HEK293 (cell line): Measurements from ENCODE around the gene PTGES.

ENCODE experiments used
- CTCF ChIA-PET: fragments of 350-600 bp; formaldehyde crosslinking; extraction: SDS; loops from one replicate; lab custom pipeline; 2021; ENCODE audit warnings: antibody characterized with exemption; lab: Yijun Ruan, JAX
- POLR2A ChIA-PET: fragments of 300-600 bp; formaldehyde crosslinking; extraction: SDS; loops from one replicate; lab custom pipeline; 2020; ENCODE audit warnings: antibody characterized with exemption, inconsistent platforms; lab: Yijun Ruan, JAX
- H3K27ac ChIP-seq: fragments of 200-500 bp; sonication (Bioruptor generic); 2 replicates; pipeline ENCODE4 v1.5.1; 2014; ENCODE audit warnings: low read depth, low read length, control low read depth, inconsistent platforms; ENCODE audit errors: extremely low read depth
- H3K36me3 ChIP-seq, 2 experiments: fragments of 200-500 bp in 1 of 2; sonication (Bioruptor generic) in 1 of 2; 1 replicate in 1 of 2; 2 replicates in 1 of 2; pipeline ENCODE4 v1.5.1; 2014 to 2017; ENCODE audit warnings: inconsistent platforms in 2 of 2, low read length in 2 of 2; ENCODE audit not compliant: control insufficient read depth in 2 of 2, insufficient read depth in 1 of 2
- H3K4me1 ChIP-seq: fragments of 200-500 bp; sonication (Bioruptor generic); 2 replicates; pipeline ENCODE4 v1.5.1; 2014; ENCODE audit warnings: mild to moderate bottlenecking, low read length, inconsistent platforms; ENCODE audit not compliant: control insufficient read depth, insufficient read depth
- H3K4me3 ChIP-seq: 2 replicates; pipeline ENCODE4 v1.5.1; 2011; ENCODE audit warnings: low read depth, mild to moderate bottlenecking, control low read depth, low read length, moderate library complexity
- H3K9me3 ChIP-seq: fragments of 200-500 bp; sonication (Bioruptor generic); 2 replicates; pipeline ENCODE4 v1.5.1; 2014; ENCODE audit warnings: low read depth, low read length, inconsistent platforms; ENCODE audit not compliant: control insufficient read depth, insufficient read depth
- BCL11B ChIP-seq: fragments of 450-650 bp; formaldehyde crosslinking; IDR thresholded peaks from 2 replicates; pipeline ENCODE4 v1.5.1; 2016; ENCODE audit warnings: low read depth, missing biosample characterization, missing genetic modification characterization
- PBX3 ChIP-seq: sonication (generic); formaldehyde crosslinking; IDR thresholded peaks from 2 replicates; pipeline ENCODE4 v1.8.1; 2022; ENCODE audit warnings: mild to moderate bottlenecking, moderate library complexity, missing genetic modification reagents
- SCRT1 ChIP-seq: fragments of 450-650 bp; formaldehyde crosslinking; IDR thresholded peaks from 2 replicates; pipeline ENCODE4 v1.5.1; 2016; ENCODE audit warnings: missing biosample characterization, missing genetic modification characterization, borderline replicate concordance
- SP2 ChIP-seq: fragments of 450-650 bp; formaldehyde crosslinking; IDR thresholded peaks from 2 replicates; pipeline ENCODE4 v1.5.1; 2016; ENCODE audit warnings: missing biosample characterization, missing genetic modification characterization
- WT1 ChIP-seq: fragments of 450-650 bp; formaldehyde crosslinking; IDR thresholded peaks from 2 replicates; pipeline ENCODE4 v1.5.1; 2016; ENCODE audit warnings: missing biosample characterization, missing genetic modification characterization
- YY1 ChIP-seq: fragments of 450-650 bp; formaldehyde crosslinking; IDR thresholded peaks from 2 replicates; pipeline ENCODE4 v1.5.1; 2018; ENCODE audit warnings: missing biosample characterization, missing genetic modification characterization
- YY2 ChIP-seq: fragments of 450-650 bp; formaldehyde crosslinking; IDR thresholded peaks from 2 replicates; pipeline ENCODE4 v1.5.1; 2016; ENCODE audit warnings: missing biosample characterization, missing genetic modification characterization
- ZNF202 ChIP-seq: fragments of 450-650 bp; formaldehyde crosslinking; IDR thresholded peaks from 2 replicates; pipeline ENCODE4 v1.5.1; 2016; ENCODE audit warnings: missing biosample characterization, missing genetic modification characterization, borderline replicate concordance
- ZNF239 ChIP-seq: fragments of 450-650 bp; formaldehyde crosslinking; IDR thresholded peaks from 2 replicates; pipeline ENCODE4 v1.5.1; 2016; ENCODE audit warnings: missing biosample characterization, missing genetic modification characterization
- ZNF26 ChIP-seq: fragments of 450-650 bp; formaldehyde crosslinking; IDR thresholded peaks from 2 replicates; pipeline ENCODE4 v1.5.1; 2016; ENCODE audit warnings: missing biosample characterization, missing genetic modification characterization
- ZNF335 ChIP-seq: fragments of 450-650 bp; formaldehyde crosslinking; conservative IDR thresholded peaks from 2 replicates; pipeline ENCODE4 v1.5.1; 2016; ENCODE audit warnings: missing biosample characterization, missing genetic modification characterization
- ZNF341 ChIP-seq: fragments of 450-650 bp; formaldehyde crosslinking; IDR thresholded peaks from 2 replicates; pipeline ENCODE4; 2016; ENCODE audit warnings: low read depth, missing biosample characterization, missing genetic modification characterization
- ZNF354C ChIP-seq: fragments of 450-650 bp; formaldehyde crosslinking; IDR thresholded peaks from 2 replicates; pipeline ENCODE4 v1.5.1; 2016; ENCODE audit warnings: missing biosample characterization, missing genetic modification characterization, low read depth, borderline replicate concordance
- ZNF398 ChIP-seq: fragments of 450-650 bp; formaldehyde crosslinking; IDR thresholded peaks from 2 replicates; pipeline ENCODE4 v1.5.1; 2017; ENCODE audit warnings: missing biosample characterization, missing genetic modification characterization
- ZNF423 ChIP-seq: fragments of 450-650 bp; formaldehyde crosslinking; IDR thresholded peaks from 2 replicates; pipeline ENCODE4 v1.5.1; 2016; ENCODE audit warnings: missing biosample characterization, missing genetic modification characterization
- ZNF426 ChIP-seq: fragments of 450-650 bp; formaldehyde crosslinking; IDR thresholded peaks from 2 replicates; pipeline ENCODE4 v1.5.1; 2017; ENCODE audit warnings: missing biosample characterization, missing genetic modification characterization, mild to moderate bottlenecking, inconsistent platforms, moderate library complexity
- ZNF473 ChIP-seq: fragments of 450-650 bp; formaldehyde crosslinking; IDR thresholded peaks from 2 replicates; pipeline ENCODE4 v1.5.1; 2017; ENCODE audit warnings: missing biosample characterization, missing genetic modification characterization
- ZNF548 ChIP-seq: fragments of 450-650 bp; formaldehyde crosslinking; IDR thresholded peaks from 2 replicates; pipeline ENCODE4 v1.5.1; 2016; ENCODE audit warnings: missing biosample characterization, missing genetic modification characterization
- ZNF585B ChIP-seq: fragments of 450-650 bp; formaldehyde crosslinking; IDR thresholded peaks from 2 replicates; pipeline ENCODE4 v1.5.1; 2016; ENCODE audit warnings: missing biosample characterization, missing genetic modification characterization
- ZNF600 ChIP-seq: fragments of 450-650 bp; formaldehyde crosslinking; IDR thresholded peaks from 2 replicates; pipeline ENCODE4 v1.5.1; 2016; ENCODE audit warnings: missing biosample characterization, missing genetic modification characterization
- ZNF626 ChIP-seq: fragments of 450-650 bp; sonication (Bioruptor Pico); formaldehyde crosslinking; IDR thresholded peaks from 2 replicates; pipeline ENCODE4 v1.5.1; 2018; ENCODE audit warnings: missing biosample characterization, missing genetic modification characterization, inconsistent platforms
- ZNF639 ChIP-seq: fragments of 450-650 bp; formaldehyde crosslinking; IDR thresholded peaks from 2 replicates; pipeline ENCODE4 v1.5.1; 2016; ENCODE audit warnings: missing biosample characterization, missing genetic modification characterization
- ZNF654 ChIP-seq: fragments of 450-650 bp; formaldehyde crosslinking; IDR thresholded peaks from 2 replicates; pipeline ENCODE4 v1.5.1; 2016; ENCODE audit warnings: low read depth, missing biosample characterization, missing genetic modification characterization
- ZNF664 ChIP-seq: fragments of 450-650 bp; formaldehyde crosslinking; IDR thresholded peaks from 2 replicates; pipeline ENCODE4 v1.5.1; 2016; ENCODE audit warnings: missing biosample characterization, missing genetic modification characterization
- ZNF843 ChIP-seq: fragments of 450-650 bp; formaldehyde crosslinking; IDR thresholded peaks from 2 replicates; pipeline ENCODE4 v1.5.1; 2016; ENCODE audit warnings: missing biosample characterization, missing genetic modification characterization
- TF ChIP-seq, protein P1 (sequence below): fragments of 450-650 bp; formaldehyde crosslinking; IDR thresholded peaks from 2 replicates; pipeline ENCODE4 v1.5.1; 2016; ENCODE audit warnings: missing biosample characterization, missing genetic modification characterization
- TF ChIP-seq, protein P2 (sequence below): fragments of 450-650 bp; formaldehyde crosslinking; IDR thresholded peaks from 2 replicates; pipeline ENCODE4 v1.5.1; 2017; ENCODE audit warnings: missing biosample characterization, missing genetic modification characterization

Gene PTGES

GRCh38 chr9:129768486-129768885 is 15.6 kb upstream of the PTGES start:
- ChIA-PET POLR2A (interaction anchor here (0.7 kb wide), 1 partner anchor 12 kb away, joined by 7 read pairs; no protein-coding TSS in a partner anchor), CTCF (interaction anchor here (0.8 to 3.0 kb wide), 2 partner anchors 31 to 125 kb away, joined by 3 to 11 read pairs; no protein-coding TSS in a partner anchor)
- no peak overlapping the region for H3K4me3 ChIP-seq
- no peak overlapping the region for H3K27ac ChIP-seq
- no peaks in the 10 kb centered on the region for H3K36me3 ChIP-seq
- H3K4me1 ChIP-seq: no peaks in the 10 kb centered on the region
- H3K9me3 ChIP-seq: no peaks in the 10 kb centered on the region
- TF ChIP-seq PBX3 (CRISPR knock-in tag) (no peak), ZNF585B (tag by site-specific recombination) (no peak), YY2 (tag by site-specific recombination) (no peak), ZNF202 (tag by site-specific recombination) (no peak), YY1 (tag by site-specific recombination) (no peak), ZNF626 (tag by site-specific recombination) (no peak), ZNF843 (tag by site-specific recombination) (no peak), ZNF600 (tag by site-specific recombination) (no peak), ZNF664 (tag by site-specific recombination) (no peak), ZNF26 (tag by site-specific recombination) (no peak), ZNF335 (no peak), SP2 (tag by site-specific recombination) (no peak), ZNF654 (no peak), ZNF548 (tag by site-specific recombination) (no peak)
- TF ChIP-seq, protein P1, sequence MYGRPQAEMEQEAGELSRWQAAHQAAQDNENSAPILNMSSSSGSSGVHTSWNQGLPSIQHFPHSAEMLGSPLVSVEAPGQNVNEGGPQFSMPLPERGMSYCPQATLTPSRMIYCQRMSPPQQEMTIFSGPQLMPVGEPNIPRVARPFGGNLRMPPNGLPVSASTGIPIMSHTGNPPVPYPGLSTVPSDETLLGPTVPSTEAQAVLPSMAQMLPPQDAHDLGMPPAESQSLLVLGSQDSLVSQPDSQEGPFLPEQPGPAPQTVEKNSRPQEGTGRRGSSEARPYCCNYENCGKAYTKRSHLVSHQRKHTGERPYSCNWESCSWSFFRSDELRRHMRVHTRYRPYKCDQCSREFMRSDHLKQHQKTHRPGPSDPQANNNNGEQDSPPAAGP: no peak

GRCh38 chr9:129765764-129766317 is 13.0 kb upstream of the PTGES start:
- Histone ChIP-seq H3K27ac (no peak overlapping the region), H3K9me3 (no peaks in the 10 kb centered on the region), H3K36me3 (no peaks in the 10 kb centered on the region), H3K4me3 (no peak overlapping the region), H3K4me1 (no peaks in the 10 kb centered on the region)
- ChIA-PET CTCF (interaction anchor here (0.5 to 1.9 kb wide), 4 partner anchors 10 to 94 kb away, joined by 3 to 9 read pairs (median 6); no protein-coding TSS in a partner anchor), POLR2A (interaction anchor here (1.7 to 3.3 kb wide), 2 partner anchors 11 to 13 kb away, joined by 6 to 11 read pairs; partner anchors contain the start of gene PTGES)
- TF ChIP-seq SCRT1 (tag by site-specific recombination) (no peak), ZNF354C (no peak), ZNF341 (no peak), WT1 (tag by site-specific recombination) (no peak), ZNF639 (tag by site-specific recombination) (no peak), BCL11B (no peak), ZNF473 (tag by site-specific recombination) (no peak), ZNF426 (tag by site-specific recombination) (no peak), ZNF239 (tag by site-specific recombination) (no peak), ZNF423 (no peak), ZNF398 (tag by site-specific recombination) (no peak)
- TF ChIP-seq, protein P2, sequence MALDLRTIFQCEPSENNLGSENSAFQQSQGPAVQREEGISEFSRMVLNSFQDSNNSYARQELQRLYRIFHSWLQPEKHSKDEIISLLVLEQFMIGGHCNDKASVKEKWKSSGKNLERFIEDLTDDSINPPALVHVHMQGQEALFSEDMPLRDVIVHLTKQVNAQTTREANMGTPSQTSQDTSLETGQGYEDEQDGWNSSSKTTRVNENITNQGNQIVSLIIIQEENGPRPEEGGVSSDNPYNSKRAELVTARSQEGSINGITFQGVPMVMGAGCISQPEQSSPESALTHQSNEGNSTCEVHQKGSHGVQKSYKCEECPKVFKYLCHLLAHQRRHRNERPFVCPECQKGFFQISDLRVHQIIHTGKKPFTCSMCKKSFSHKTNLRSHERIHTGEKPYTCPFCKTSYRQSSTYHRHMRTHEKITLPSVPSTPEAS: no peak
